Left lobe of liver (tissue), 2 donors: ENCODE measurements around the gene MALT1. TPM values are rescaled to one million over a fixed set of nuclear protein-coding genes. Genes with fewer than 3 reads are reported as not detected.
A peak's percentile ranks its signal among the peaks of the same experiment; 100 is the strongest.

Source experiments
- ATAC-seq: fragments of 200-7000 bp; cut with Tn5 transposase; one replicate; pipeline ENCODE4 v1.9.1; 2020; ENCODE audit warnings: mild to moderate bottlenecking, moderate library complexity
- DNase-seq: peaks from one replicate; pipeline ENCODE4 v3.0.0-alpha.2; 2020; ENCODE audit warnings: low spot score
- total RNA-seq: library from RNA; stranded (reverse); gene quantifications from one replicate; pipeline ENCODE4 v1.2.1, GENCODE V29; 2021
- donor health status: DM: no; HTN: no; CAD: no; lungs with moderate emphysema.
- donor health status: DM: no; HTN: yes; CAD: no.

MALT1 gene
- total RNA-seq, 1 donor from 2014 or later, result 10.4 TPM

DNA sequence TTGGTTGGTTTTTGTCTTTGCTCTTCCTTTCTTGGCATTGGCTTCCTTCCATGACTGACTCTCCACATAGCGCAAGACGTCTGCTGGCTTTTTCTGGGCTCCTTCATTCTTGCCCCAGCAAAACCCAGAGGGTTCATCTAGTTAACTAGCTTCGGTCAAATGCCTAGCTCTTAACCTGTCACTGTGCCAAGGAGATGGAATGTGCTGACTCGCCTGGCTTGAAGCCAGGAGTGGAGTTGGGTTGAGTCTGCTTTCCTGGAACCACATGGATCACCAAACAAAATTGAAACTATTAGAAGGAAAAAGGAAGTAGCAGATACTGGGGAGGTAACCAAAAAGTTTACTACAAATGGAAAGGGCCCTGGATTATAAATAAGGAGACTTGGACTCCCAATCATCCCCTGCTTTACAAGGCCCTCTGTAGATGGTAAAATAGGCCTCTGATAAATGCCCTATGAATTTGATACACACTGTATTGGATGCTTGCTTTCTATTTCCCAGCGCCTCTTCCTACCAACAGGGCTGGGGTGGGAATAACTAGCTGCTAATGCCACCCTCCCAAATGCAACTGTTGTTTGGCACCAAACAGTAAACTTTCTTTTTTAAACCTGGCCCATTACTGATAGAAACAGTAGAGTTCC lies 11.3 kb downstream of the MALT1 start:
- ATAC-seq, result peak; percentile 95
- peak; percentile 90 for DNase-seq

DNA sequence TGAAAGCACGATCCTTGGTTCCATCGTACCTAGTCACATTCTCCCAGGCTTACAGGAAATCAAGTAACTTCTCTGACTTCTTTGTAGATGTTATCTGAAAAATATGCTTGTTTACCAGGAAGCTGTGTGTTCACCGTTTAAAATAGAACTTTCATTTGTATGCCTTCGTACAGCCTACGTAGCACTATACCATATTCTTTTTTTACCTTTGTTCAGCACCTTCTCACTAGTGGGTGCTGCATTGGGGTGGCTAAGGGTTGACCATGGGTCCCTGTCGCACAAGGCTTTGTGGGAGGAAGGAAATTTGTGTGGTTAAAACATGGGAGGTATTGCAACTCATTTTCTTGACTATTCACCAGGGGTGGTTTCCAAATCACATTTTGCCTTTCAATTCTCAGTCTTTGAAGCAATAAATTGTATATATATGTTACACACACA lies 16.6 kb downstream of the MALT1 start:
- ATAC-seq, result no peak
- DNase-seq, result no peak

DNA sequence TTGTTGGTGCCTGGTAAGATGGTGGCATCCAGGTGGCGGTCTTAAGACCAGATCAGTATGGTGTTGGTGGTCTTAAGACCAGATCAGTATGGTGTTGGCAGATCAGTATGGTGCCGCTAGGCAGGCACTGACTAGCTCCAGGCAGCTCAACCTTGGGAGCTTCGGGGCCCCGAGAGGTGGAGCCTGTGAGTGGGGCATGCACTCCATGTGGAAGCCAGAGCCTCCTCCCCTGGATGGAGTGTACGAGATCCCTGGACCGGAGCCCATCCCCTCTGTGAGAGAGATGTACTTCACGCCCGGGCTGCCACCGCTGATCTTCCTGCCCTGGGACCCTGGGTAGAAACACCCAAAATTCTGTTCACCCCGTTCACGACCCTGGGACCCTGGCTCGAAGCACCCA lies 19.0 kb downstream of the MALT1 start:
- DNase-seq (no peak), ATAC-seq (no peak)

DNA sequence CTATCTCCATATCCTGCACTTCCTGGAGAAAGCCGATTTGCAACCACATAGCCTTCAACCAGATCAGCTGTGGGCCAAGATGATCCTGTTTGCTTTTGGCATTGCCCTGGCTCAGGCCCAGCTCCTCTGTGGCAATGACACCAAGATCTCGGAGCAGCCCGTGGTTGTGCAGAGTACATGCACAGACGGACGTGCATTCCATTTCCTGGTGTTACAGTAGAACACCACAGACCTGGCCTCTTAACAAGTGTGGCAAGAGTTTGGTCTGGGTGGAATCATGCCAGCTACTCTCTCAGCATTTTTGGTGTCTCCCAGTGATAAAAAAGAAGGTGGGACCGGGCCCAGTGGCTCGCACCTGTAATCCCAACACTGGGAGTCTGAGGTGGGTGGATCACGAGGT lies 20.0 kb downstream of the MALT1 start:
- ATAC-seq (peak; percentile 75), DNase-seq (no peak)

DNA sequence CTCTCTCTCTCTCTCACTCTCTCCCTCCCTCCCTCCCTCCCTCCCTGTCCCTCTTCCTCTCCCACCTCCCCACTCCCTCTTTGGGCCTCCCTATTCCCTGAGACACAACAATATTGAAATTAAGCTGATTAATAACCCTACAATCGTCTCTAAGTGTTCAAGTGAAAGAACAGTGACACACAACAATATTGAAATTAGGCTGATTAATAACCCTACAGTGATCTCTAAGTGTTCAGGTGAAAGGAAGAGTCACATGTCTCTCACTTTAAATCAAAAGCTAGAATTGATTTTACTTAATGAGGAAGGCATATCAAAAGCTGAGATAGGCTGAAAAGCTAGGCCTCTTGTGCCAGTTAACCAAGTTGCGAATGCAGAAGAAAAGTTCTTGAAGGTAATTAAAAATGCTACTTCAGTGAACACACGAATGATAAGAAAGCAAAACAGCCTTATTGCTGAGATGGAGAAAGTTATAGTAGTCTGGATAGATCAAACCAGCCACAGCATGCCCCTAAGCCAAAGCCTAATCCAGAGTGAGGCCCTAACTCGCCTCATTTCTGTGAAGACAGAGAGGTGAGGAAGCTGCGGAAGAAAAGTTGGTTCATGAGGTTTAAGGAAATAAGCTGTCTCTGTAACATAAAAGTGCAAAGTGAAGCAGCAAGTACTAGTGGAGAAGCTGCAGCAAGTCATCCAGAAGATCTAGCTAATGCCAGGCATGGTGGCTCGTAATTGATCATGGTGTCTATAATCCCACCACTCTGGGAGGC lies 21.3 kb downstream of the MALT1 start:
- ATAC-seq, result no peak

DNA sequence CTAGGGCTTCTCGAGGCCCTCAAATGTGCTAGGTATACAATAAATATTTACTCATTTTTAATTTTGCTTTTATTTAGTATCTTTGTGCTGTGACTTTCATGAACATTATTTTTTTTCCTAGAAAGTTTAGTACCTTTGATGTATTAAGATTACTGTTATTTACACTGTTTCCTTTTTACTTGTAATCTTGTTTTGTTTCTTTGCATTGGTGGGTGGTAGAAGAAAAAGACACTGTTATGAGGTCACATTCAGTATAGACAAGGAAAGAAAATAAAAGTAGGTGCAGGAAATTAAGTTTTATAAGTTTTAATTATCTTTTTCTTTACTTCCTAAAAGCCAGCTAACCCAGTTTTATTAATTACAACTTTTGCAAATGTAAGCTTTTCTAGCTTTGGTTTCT lies 23.0 kb downstream of the MALT1 start:
- no peak for ATAC-seq
- no peak for DNase-seq

More for the DNA sequence above, 21.3 kb downstream of the MALT1 start:
- no peak for DNase-seq

DNA sequence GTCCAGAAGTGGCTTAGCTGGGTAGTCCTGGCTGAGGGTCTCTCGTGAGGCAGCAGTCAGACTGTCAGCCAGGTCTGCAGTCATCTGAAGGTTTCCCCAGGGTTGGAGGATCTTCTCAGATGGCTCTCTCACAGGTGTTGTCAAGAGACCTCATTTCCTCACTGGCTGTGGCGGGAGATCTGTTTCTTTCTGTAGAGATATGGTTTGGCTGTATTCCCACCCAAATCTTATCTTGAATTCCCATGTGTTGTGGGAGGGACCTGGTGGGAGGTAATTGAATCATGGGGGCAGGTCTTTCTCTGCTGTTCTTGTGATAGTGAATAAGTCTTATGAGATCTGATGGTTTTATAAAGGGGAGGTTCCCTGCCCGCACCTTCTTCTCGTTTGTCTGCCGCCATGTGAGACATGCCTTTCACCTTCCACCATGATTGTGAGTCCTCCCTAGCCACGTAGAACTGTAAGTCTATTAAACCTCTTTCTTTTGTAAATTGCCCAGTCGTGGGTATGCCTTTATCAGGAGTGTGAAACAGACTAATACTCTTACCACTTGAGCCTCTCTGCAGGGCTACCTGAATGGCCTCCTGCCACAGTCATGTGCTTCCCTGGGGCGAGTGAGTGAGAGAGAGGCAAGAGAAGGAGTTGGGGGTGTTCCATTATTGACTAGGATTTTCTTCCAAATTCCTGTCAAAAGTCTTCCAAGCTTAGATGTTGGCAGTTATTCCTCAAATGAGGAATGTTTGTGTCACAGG lies 23.6 kb downstream of the MALT1 start:
- DNase-seq (no peak), ATAC-seq (no peak)

DNA sequence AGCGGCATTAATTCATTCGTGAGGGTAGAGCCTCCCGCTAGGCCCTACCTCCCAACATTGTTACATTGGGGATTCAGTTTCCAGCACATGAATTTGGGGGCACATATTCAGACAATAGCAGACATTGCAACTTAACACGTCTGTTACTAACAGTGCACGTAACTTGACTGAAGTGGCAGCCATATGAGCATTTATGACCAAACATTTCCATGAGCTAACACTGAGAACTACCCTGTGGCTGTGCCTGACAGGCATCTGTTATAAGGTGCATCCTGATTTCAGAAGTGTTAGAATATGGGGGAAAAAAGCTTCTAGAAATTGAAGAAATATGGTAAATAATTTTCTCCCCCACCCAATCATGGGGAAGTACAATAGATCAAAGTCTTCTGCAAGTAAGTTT lies 24.5 kb downstream of the MALT1 start:
- no peak for ATAC-seq
- no peak for DNase-seq

DNA sequence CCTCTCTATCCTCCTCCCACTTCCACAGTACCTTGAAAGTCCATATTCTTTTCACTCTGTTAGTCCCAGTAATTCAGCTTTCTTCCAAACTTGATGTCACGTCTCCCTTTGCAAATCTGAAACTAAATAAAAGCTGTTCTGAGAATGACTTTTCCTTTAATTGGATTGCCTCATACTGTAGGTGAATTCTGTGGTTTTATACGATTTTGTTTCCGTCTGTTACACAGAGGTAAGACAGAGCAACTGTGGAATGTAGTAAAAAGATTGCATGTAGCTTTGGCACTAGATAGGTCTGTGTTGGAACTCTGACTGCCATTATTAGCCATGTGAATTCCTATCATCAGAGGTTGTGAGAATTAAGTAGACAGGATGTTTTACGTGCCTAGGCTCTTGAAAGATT lies 25.9 kb downstream of the MALT1 start:
- ATAC-seq, result no peak
- no peak for DNase-seq

DNA sequence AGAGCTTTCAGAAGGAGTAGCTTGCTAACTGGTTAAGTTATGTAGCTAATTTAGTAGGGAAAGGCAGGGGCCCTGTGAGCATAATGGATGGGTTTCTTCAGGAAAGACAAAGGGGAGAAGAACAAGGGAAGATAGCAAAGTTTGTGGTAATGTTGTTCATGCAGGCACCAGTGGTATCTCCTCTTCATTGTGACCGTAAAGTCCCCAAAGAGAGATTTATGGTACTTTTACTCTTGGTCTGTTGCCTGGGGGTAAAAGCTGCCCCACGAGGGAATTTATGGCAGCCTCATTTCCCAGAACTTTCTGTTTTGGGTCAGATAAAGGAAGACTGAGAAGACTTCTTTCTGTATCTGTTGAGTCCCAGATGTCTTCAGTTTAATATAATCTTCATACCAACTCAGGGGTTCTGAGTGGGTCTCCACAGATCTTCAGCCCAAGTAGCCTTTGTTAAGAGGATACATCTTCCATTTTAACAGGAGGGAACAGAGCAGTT lies 27.5 kb downstream of the MALT1 start:
- ATAC-seq (no peak), DNase-seq (no peak)

DNA sequence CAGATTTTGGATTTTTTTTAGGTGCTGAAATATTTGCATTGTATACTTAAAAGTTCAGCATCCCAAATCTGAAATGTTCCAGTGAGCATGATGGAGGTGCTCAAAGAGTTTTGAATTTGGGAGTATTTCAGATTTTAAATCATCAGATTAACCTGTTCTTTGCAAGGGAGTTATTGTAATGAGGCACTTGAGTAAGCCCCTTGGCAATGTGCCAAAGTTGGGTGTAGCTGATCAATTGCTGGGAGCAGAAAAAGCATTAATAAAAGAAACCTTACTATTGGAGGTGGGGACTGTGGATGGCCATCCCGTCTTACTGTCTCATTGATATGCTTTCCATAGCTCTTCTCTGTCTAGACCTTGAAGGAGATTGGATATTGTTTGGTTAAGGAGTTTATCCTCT lies 28.3 kb downstream of the MALT1 start:
- ATAC-seq (no peak), DNase-seq (no peak)

DNA sequence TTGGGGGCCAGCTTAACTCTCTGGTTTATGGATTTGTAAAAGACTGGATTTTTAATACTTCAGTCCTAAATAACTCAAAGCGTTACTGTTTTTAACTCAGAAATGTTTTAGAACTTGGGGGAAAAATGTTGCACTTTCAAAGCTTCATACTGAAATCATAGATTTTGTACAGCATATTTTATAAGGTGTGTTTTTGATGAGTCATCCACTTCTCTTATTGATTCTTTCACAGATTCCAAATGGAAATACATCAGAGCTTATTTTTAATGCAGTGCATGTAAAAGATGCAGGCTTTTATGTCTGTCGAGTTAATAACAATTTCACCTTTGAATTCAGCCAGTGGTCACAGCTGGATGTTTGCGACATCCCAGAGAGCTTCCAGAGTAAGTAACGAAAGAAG lies 28.9 kb downstream of the MALT1 start:
- no peak for DNase-seq

DNA sequence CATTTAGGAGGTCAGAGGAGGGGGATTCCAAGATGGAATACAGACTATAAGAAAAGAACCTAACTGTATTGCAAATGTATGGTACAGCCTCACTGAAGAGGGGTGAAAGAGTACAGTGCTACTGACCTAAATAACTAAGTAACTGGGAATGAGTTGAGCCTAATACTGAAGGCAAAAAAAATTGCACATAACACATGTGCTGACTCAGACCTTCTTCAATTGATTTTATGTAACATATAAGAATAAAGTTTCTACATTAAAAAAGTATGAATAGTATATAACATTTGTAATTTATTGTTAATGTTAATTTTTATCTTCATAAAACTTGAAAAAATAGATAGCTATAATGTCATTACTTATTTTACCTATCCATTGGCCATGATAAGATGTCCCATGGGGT lies 41.7 kb downstream of the MALT1 start:
- DNase-seq, result no peak
- ATAC-seq, result no peak

More for the DNA sequence above, 28.9 kb downstream of the MALT1 start:
- ATAC-seq, result no peak

DNA sequence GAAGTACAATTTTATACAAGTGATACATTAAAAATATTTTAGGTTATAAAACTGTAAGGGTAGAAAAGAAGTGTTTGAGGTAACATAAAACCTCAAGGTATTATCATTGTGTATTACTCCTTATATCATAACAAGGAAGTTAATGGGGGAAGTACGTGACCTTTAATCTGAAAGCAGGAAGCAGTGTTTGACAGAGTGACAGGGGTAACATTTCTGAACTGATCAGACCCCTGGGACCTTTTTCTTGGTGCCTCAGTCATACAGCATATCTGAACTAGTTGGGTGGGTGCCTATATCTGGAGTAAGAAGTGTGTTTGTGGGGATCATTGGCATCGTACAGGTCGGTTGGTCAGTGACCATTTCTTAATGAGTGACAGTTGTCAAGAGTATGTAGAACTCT lies 43.0 kb downstream of the MALT1 start:
- DNase-seq, result no peak
- ATAC-seq, result no peak

DNA sequence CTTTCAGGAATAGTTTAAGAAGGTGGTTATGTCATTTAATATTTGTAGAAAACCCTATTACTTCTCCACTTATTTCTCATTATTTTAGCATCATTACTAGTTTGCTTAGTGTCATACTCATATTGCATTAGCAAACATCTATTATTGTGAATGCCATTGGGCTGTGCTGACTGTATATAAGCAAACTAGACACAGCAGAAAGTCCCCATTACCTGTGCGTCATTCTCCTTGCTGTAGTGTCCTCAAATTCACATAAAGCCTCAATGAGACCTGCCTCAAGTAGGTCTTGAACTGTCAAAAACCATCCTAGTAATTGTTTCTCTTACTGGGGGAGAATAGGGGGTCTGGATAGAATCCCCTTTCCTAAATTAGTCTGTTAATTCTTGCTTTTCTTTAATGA lies 43.6 kb downstream of the MALT1 start:
- ATAC-seq, result no peak
- no peak for DNase-seq

DNA sequence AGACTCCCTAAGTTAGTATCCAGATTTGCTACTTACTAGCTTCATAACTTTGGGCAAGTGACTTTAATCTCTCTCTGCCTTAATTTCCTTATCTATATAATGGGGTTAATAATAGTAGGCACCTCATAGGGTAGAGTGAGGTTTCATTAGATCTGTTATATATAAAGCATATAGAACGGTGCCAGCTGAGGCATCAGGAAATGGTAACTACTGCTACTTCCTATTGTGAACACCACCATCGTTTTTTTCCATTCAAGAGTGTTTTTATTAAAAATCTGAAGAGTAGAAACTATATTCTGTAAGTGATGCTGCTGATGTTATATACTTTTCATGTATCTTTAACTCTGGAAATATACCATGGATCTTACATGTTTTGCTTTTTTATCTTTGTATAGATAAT lies 44.3 kb downstream of the MALT1 start:
- ATAC-seq, result no peak

DNA sequence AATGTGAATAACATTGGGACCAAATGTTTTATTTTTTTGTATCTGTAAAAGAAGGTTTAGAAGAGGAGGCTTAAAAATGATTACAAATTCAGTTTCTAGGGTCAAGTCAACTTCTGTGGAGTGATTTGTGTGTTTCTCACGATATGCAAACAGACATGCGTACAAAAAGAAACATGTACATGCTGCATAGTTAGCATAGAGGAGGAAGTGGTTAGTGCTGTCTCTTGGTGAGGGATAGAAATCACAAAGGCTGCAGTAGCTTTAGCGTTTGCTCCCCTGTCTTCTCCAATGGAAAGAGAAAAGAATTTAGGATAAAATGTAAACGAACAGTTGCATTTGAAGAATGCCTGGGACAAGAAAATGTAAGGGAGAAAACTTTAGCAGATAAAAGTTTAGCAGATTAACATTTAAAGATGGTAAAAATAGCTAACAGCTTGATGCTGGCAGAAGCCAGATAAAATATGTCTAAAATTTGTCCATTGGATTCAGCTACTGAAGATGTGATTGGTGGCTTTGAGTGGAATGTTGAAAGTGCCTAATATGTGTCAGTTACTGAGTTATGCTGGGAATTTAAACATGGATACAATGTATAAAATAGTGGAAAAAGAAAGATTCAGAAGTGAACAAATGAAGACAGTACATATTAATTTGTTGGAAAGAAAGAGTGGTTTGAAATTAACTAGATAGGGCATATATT lies 44.9 kb downstream of the MALT1 start:
- no peak for ATAC-seq
- no peak for DNase-seq

More for the DNA sequence above, 44.3 kb downstream of the MALT1 start:
- DNase-seq, result no peak

DNA sequence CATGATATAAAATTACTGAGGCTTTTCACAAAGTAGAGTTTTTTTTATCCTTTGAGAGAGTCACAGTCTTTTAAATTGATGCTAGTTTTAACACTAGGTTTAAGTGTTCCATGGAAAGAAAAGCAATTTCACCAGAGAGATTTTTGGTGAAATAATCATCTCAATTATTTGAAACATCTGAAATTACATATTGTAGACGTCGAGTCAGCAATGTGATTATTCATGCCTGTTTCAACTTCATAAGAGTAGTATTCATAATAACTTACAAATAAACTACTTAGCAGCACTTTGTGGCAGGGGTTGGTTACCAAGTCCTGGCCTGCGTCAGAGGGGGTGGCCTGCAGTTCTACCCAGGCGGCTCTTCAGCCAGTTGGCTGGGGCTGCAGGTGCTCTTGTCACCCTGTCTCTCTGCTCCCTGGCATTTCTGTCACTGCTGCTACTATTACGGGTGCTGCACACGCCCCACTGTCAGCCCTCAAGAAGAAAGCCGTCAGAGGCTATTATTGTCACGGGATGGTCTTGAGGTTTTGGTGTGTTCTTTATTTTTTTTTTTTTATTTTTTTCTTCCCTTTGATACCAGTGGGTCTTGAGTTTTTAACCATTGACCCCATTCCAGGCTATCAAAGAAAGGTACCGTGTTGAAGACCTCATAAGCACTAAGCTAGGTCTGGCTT lies 50.4 kb downstream of the MALT1 start:
- ATAC-seq (no peak), DNase-seq (no peak)

DNA sequence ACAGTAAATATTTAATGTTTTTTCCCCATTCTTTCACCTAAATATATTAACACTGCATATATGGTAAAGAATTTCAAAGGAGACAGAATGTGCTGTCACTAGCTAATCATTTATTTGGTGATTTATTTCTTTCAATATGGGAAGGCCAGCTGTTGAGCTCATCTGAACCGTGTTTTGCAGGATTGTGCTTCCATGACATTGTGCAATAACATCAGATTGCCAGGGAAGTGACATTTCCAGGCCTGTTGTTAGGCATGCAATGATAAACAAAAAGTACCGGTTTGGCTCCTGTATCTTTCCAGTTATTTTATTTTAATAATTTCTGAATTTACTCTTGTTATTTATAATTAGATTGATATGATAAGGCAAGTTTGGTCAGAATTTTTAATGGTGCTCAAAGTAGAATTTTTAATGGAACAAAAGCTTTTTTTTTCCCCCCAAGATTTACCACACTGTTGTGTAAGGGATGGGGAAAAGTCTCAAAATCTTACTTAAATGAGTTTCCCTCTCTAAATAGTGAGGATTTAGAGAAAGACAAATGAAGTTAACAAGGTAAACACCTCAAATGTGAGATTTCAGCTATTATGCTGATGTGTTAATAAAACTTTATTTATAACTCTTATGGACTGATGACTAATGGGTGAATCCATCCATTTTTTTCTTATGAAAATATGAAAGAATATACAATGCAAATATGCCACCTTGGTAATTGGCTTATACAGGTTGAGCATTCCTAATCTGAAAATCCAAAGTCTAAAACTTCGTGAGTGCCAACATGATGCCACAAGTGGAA lies 52.7 kb downstream of the MALT1 start:
- DNase-seq, result no peak
- ATAC-seq, result peak; percentile 92

DNA sequence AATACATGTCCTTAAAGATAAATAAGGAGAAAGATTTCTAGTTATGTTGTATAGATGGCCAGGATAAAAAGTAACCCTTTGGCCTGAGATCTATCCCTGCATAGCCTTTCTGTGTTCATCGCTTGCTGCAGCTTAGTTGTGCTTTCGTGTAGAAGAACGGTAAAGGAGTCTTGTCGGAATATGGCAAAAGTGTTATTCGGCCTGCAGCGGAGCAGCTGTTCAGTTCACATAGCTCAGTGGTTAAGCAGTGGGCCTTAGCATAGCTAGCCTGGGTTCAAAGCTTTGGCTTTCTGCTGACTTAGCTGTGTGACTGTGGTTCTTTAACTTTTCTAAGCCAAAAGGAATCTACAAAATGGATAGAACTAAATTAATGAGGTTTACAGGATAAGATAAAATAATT lies 55.4 kb downstream of the MALT1 start:
- no peak for ATAC-seq

More for the DNA sequence above, 55.4 kb downstream of the MALT1 start:
- no peak for DNase-seq
